ENCODE results near the gene KIF3A. TPM values are rescaled to one million over a fixed set of nuclear protein-coding genes. Genes with fewer than 3 reads are reported as not detected.

The KIF3A gene
- 1 to 10 TPM in 3 of 4 donors, under 1 TPM in 1; 0.54 to 4.7 (median 2.7) TPM for polyA plus RNA-seq
- long read RNA-seq, donor 1, partial matches to known transcripts, result 0 of 1 reads
- long read RNA-seq, donor 1, other reads (novel, unspliced or antisense), result 0 of 1 reads
- long read RNA-seq, donor 2, result 0 reads
- long read RNA-seq, donor 3, result 0 reads
- long read RNA-seq, donor 4, result 0 reads
- long read RNA-seq, donor 5, result 0 reads
- long read RNA-seq, donor 6, result 0 reads
- long read RNA-seq, donor 7, result 0 reads
- long read RNA-seq, donor 8, result 0 reads
- long read RNA-seq, donor 9, result 0 reads
- long read RNA-seq, donor 10, full-length matches to known transcripts, result 1 of 1 reads
- long read RNA-seq, donor 10, partial matches to known transcripts, result 0 of 1 reads
- long read RNA-seq, donor 10, other reads (novel, unspliced or antisense), result 0 of 1 reads

DNA sequence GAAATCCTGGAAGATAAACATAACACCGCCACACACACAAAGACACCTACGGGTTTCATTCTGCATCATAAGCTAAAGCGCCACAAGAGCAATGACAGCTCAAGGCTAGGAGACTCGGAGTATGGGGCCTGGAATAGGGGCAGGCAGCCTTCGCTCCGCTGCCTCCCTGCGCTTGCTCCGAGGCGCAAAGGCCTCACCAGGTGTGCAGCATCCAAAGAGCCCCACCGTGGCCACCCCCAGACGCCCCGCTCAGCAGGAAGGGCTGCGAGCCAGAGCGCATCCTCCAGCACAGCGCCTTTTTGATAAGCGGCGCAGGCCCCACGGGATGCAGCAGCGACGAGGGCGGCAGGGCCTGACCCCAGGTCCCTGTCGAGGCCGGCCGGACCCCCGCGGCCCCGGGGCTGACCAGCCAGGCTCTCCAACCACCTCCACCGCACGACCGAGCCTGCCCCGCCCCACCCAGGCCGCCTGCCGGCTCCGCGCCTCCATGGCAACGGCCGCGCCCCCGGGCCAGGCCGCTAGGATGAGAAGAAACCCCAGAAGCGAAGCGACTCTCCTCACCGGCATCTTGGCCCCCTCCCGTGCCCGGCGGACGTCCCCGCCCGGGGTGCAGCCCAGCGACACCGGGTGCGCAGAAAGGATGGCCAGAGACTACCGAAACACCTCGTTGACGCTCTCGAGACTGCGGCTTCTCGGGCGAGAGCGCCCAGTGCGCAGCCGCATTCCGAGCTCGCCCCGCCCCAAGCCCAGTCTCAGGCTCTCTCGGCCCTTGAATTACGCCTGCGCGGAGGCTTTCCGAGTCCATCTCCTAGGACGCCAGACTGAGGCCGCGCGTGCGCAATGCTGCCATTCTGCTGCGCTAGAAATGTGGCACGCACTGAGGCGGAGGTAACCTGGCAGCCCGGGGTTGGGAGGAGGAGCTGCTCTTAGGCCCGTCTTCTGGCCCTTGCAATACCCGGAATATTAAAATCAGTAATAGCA lies at the start of gene KIF3A:
Gene KIF3A (minus strand): TSS at position 694 of the 981 bp plus-strand sequence. CDS start 127 bp downstream, at position 567.
- Histone ChIP-seq H3K27me3 (ENCODE audit: control insufficient read depth in 3 of 3, insufficient read depth in 3 of 3, low read length in 3 of 3) (peaks cover 0 to 6% (median 0%) of the 10 kb centered on the region in 3 donors), H3K27ac (ENCODE audit: low read depth in 1 of 3, low read length in 2 of 3) (peak within 1 kb of the TSS; percentile 50 to 78 (median 70)), H3K36me3 (ENCODE audit: control insufficient read depth in 3 of 3, insufficient read depth in 2 of 3, low read depth in 1 of 3, low read length in 3 of 3) (peaks cover 0 to 3% (median 0%) of the 10 kb centered on the region in 3 donors), H3K4me3 (ENCODE audit: low read depth in 1 of 3, low read length in 3 of 3) (peak within 1 kb of the TSS; percentile 60 to 89 (median 86)), H3K4me1 (ENCODE audit: control insufficient read depth in 3 of 3, insufficient read depth in 2 of 3, low read depth in 1 of 3, low read length in 2 of 3) (peaks cover 0 to 10% (median 2%) of the 10 kb centered on the region in 3 donors), H3K9me3 (ENCODE audit: control insufficient read depth in 2 of 2, insufficient read depth in 1 of 2, low read depth in 1 of 2, low read length in 1 of 2) (no peaks in the 10 kb centered on the region)
- FAIRE-seq, result no peak
- WGBS, 3 donors, result 1% methylated on average over 75 to 81 of the region's 81 CpGs
- peak; percentile 97 to 99 for DNase-seq

GRCh38 chr5:132787076-132787475 lies 49.7 kb upstream of the KIF3A start:
- 94 to 100% (median 95%) methylated on average over 1 of the region's 1 CpG for WGBS, 3 donors
- Histone ChIP-seq H3K4me3 (ENCODE audit: low read depth in 1 of 3, low read length in 3 of 3) (no peak overlapping the region), H3K9me3 (ENCODE audit: control insufficient read depth in 2 of 2, insufficient read depth in 1 of 2, low read depth in 1 of 2, low read length in 1 of 2) (no peaks in the 10 kb centered on the region), H3K36me3 (ENCODE audit: control insufficient read depth in 3 of 3, insufficient read depth in 2 of 3, low read depth in 1 of 3, low read length in 3 of 3) (no peaks in the 10 kb centered on the region), H3K27ac (ENCODE audit: low read depth in 1 of 3, low read length in 2 of 3) (no peak overlapping the region), H3K27me3 (ENCODE audit: control insufficient read depth in 3 of 3, insufficient read depth in 3 of 3, low read length in 3 of 3) (no peaks in the 10 kb centered on the region), H3K4me1 (ENCODE audit: control insufficient read depth in 3 of 3, insufficient read depth in 2 of 3, low read depth in 1 of 3, low read length in 2 of 3) (no peaks in the 10 kb centered on the region)
- DNase-seq (no peak), FAIRE-seq (no peak)

DNA sequence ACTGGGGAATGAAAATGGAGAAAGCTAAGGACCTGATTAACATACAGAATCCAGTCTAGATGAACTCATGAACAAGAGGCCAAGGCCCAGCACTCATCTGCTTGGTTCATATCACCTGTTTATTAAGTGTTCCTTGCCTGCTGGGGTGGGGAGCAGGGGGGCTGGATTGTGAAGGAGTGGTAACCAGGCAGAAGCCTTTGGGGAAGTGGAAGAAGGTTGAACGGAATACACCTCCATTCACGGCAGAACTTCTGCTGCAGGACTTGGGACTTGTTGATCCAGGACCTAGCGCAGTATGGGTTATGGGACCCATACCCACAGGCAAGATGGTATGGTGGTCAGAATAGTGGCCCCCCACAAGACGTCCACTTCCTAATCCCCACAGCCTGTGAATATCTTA lies 48.5 kb upstream of the KIF3A start:
- Histone ChIP-seq H3K27ac (ENCODE audit: low read depth in 1 of 3, low read length in 2 of 3) (no peak overlapping the region), H3K9me3 (ENCODE audit: control insufficient read depth in 2 of 2, insufficient read depth in 1 of 2, low read depth in 1 of 2, low read length in 1 of 2) (no peaks in the 10 kb centered on the region), H3K4me1 (ENCODE audit: control insufficient read depth in 3 of 3, insufficient read depth in 2 of 3, low read depth in 1 of 3, low read length in 2 of 3) (no peaks in the 10 kb centered on the region), H3K4me3 (ENCODE audit: low read depth in 1 of 3, low read length in 3 of 3) (no peak overlapping the region), H3K36me3 (ENCODE audit: control insufficient read depth in 3 of 3, insufficient read depth in 2 of 3, low read depth in 1 of 3, low read length in 3 of 3) (no peaks in the 10 kb centered on the region), H3K27me3 (ENCODE audit: control insufficient read depth in 3 of 3, insufficient read depth in 3 of 3, low read length in 3 of 3) (no peaks in the 10 kb centered on the region)
- FAIRE-seq (no peak), DNase-seq (no peak)
- 89 to 96% (median 93%) methylated on average over 4 of the region's 4 CpGs for WGBS, 3 donors

DNA sequence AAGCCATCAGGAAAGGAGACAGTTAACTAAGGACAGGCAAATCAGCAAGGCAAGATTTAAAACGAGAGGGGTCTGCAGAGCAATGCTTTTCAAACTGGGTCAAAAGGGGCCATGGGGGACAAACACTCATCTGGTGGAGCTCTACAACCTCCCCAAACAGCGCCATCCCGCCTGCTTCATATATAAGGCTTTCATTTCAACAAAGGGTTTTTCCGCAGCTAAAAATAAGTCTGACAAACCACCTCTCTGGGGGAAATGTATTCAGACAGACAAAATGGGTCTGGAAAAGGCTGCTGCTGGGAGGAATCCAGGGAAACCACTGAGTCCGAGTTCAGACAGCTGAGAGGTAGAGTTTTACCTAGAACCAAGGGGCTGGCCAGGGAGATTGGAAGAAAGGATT lies 48.0 kb upstream of the KIF3A start:
- Histone ChIP-seq H3K4me3 (ENCODE audit: low read depth in 1 of 3, low read length in 3 of 3) (no peak overlapping the region), H3K36me3 (ENCODE audit: control insufficient read depth in 3 of 3, insufficient read depth in 2 of 3, low read depth in 1 of 3, low read length in 3 of 3) (no peaks in the 10 kb centered on the region), H3K9me3 (ENCODE audit: control insufficient read depth in 2 of 2, insufficient read depth in 1 of 2, low read depth in 1 of 2, low read length in 1 of 2) (no peaks in the 10 kb centered on the region), H3K27me3 (ENCODE audit: control insufficient read depth in 3 of 3, insufficient read depth in 3 of 3, low read length in 3 of 3) (no peaks in the 10 kb centered on the region), H3K27ac (ENCODE audit: low read depth in 1 of 3, low read length in 2 of 3) (no peak overlapping the region), H3K4me1 (ENCODE audit: control insufficient read depth in 3 of 3, insufficient read depth in 2 of 3, low read depth in 1 of 3, low read length in 2 of 3) (no peaks in the 10 kb centered on the region)
- 69 to 86% (median 84%) methylated on average over 5 of the region's 5 CpGs for WGBS, 3 donors
- FAIRE-seq (no peak), DNase-seq (no peak)

DNA sequence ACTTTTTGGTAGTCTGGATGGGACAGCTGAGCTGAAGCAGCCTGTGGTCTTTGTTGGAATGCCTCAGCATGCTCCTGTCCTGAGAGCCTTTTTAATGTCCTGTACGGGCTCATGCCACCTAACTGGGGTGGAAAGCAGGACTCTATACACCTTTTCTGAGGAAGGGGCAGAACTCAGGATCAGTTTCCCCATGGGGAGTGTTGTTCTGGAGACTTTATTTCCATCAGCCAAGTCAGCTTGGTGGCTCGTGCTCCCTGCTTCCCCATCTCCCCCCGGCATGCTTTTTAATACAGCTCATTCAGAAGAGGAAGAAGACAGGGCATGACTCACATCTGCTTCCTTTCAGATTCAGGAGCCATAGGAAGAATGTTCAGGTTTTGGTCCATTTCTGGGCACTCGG lies 44.8 kb upstream of the KIF3A start:
- DNase-seq (no peak), FAIRE-seq (no peak)
- Histone ChIP-seq H3K36me3 (ENCODE audit: control insufficient read depth in 3 of 3, insufficient read depth in 2 of 3, low read depth in 1 of 3, low read length in 3 of 3) (no peaks in the 10 kb centered on the region), H3K27ac (ENCODE audit: low read depth in 1 of 3, low read length in 2 of 3) (no peak overlapping the region), H3K9me3 (ENCODE audit: control insufficient read depth in 2 of 2, insufficient read depth in 1 of 2, low read depth in 1 of 2, low read length in 1 of 2) (no peaks in the 10 kb centered on the region), H3K4me3 (ENCODE audit: low read depth in 1 of 3, low read length in 3 of 3) (no peak overlapping the region), H3K27me3 (ENCODE audit: control insufficient read depth in 3 of 3, insufficient read depth in 3 of 3, low read length in 3 of 3) (no peaks in the 10 kb centered on the region), H3K4me1 (ENCODE audit: control insufficient read depth in 3 of 3, insufficient read depth in 2 of 3, low read depth in 1 of 3, low read length in 2 of 3) (peaks cover 0 to 8% (median 0%) of the 10 kb centered on the region in 3 donors)
- 62 to 81% (median 78%) methylated on average over 4 of the region's 4 CpGs for WGBS, 3 donors

- no peak overlapping the region for H3K4me3 ChIP-seq (ENCODE audit: low read depth in 1 of 3, low read length in 3 of 3)
- H3K27ac ChIP-seq (ENCODE audit: low read depth in 1 of 3, low read length in 2 of 3), result no peak overlapping the region
- DNase-seq (no peak), FAIRE-seq (no peak)
- 77 to 80% (median 79%) methylated on average over 4 of the region's 4 CpGs for WGBS, 3 donors
- no peaks in the 10 kb centered on the region for H3K27me3 ChIP-seq (ENCODE audit: control insufficient read depth in 3 of 3, insufficient read depth in 3 of 3, low read length in 3 of 3)
- H3K4me1 ChIP-seq (ENCODE audit: control insufficient read depth in 3 of 3, insufficient read depth in 2 of 3, low read depth in 1 of 3, low read length in 2 of 3), result peaks cover 0 to 8% (median 0%) of the 10 kb centered on the region in 3 donors
- no peaks in the 10 kb centered on the region for H3K36me3 ChIP-seq (ENCODE audit: control insufficient read depth in 3 of 3, insufficient read depth in 2 of 3, low read depth in 1 of 3, low read length in 3 of 3)
- no peaks in the 10 kb centered on the region for H3K9me3 ChIP-seq (ENCODE audit: control insufficient read depth in 2 of 2, insufficient read depth in 1 of 2, low read depth in 1 of 2, low read length in 1 of 2)
Observed at GRCh38 chr5:132781029-132781428, 43.7 kb upstream of the KIF3A start.

DNA sequence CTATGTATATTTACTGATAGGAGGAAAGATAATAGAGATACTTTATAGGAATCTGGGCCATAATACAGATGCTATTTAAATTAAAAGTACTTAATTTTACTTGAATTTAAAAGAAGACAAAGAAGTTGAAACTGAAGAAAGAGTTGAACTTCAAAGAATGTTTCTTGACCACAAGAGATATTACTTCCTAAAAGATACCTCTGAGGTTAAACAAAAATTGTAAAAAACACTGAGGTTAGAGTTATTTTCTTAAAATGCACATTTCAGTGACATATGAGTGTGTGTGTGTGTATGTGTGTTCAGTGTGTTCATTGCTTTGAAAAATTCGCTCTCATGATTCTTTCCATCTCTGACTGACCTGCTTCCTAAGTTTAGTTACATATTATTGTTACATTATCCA lies 43.2 kb upstream of the KIF3A start:
- H3K36me3 ChIP-seq (ENCODE audit: control insufficient read depth in 3 of 3, insufficient read depth in 2 of 3, low read depth in 1 of 3, low read length in 3 of 3), result no peaks in the 10 kb centered on the region
- no peak for DNase-seq
- FAIRE-seq, result no peak
- peaks cover 0 to 11% (median 0%) of the 10 kb centered on the region in 3 donors for H3K4me1 ChIP-seq (ENCODE audit: control insufficient read depth in 3 of 3, insufficient read depth in 2 of 3, low read depth in 1 of 3, low read length in 2 of 3)
- no peak overlapping the region for H3K4me3 ChIP-seq (ENCODE audit: low read depth in 1 of 3, low read length in 3 of 3)
- H3K27me3 ChIP-seq (ENCODE audit: control insufficient read depth in 3 of 3, insufficient read depth in 3 of 3, low read length in 3 of 3), result no peaks in the 10 kb centered on the region
- no peaks in the 10 kb centered on the region for H3K9me3 ChIP-seq (ENCODE audit: control insufficient read depth in 2 of 2, insufficient read depth in 1 of 2, low read depth in 1 of 2, low read length in 1 of 2)
- no peak overlapping the region for H3K27ac ChIP-seq (ENCODE audit: low read depth in 1 of 3, low read length in 2 of 3)
- WGBS, 3 donors, result 74 to 89% (median 75%) methylated on average over 1 of the region's 1 CpG

GRCh38 chr5:132779961-132780360 lies 42.6 kb upstream of the KIF3A start:
- H3K36me3 ChIP-seq (ENCODE audit: control insufficient read depth in 3 of 3, insufficient read depth in 2 of 3, low read depth in 1 of 3, low read length in 3 of 3), result no peaks in the 10 kb centered on the region

More at GRCh38 chr5:132779961-132780360, 42.6 kb upstream of the KIF3A start:
- Histone ChIP-seq H3K4me1 (ENCODE audit: control insufficient read depth in 3 of 3, insufficient read depth in 2 of 3, low read depth in 1 of 3, low read length in 2 of 3) (peaks cover 0 to 17% (median 3%) of the 10 kb centered on the region in 3 donors), H3K27me3 (ENCODE audit: control insufficient read depth in 3 of 3, insufficient read depth in 3 of 3, low read length in 3 of 3) (no peaks in the 10 kb centered on the region), H3K9me3 (ENCODE audit: control insufficient read depth in 2 of 2, insufficient read depth in 1 of 2, low read depth in 1 of 2, low read length in 1 of 2) (no peaks in the 10 kb centered on the region), H3K27ac (ENCODE audit: low read depth in 1 of 3, low read length in 2 of 3) (no peak overlapping the region), H3K4me3 (ENCODE audit: low read depth in 1 of 3, low read length in 3 of 3) (no peak overlapping the region)
- WGBS, 3 donors, result 93 to 97% (median 93%) methylated on average over 3 of the region's 3 CpGs
- FAIRE-seq (no peak), DNase-seq (no peak)
